ENCODE results near the gene PSPN. TPM values are rescaled to one million over a fixed set of nuclear protein-coding genes. Genes with fewer than 3 reads are reported as not detected.

Gene PSPN
- polyA plus RNA-seq, 1 donor (not counting 4 experiments of a cell fraction or from before 2014, with no cell fraction given): 0.33 TPM

GRCh38 chr19:6409346-6409745, 33.6 kb upstream of the PSPN start:
- no peak for TF ChIP-seq CTCF (optimal IDR thresholded peaks at IDR 0.05 in 1 of 3, IDR thresholded peaks at IDR 0.05 in 1 of 3, conservative IDR thresholded peaks at IDR 0.05 in 1 of 3; ENCODE audit: extremely low read depth in 1 of 3, insufficient read depth in 2 of 3, low read length in 3 of 3)
- no peak for TF ChIP-seq EZH2 (IDR thresholded peaks at IDR 0.05; ENCODE audit: low read length)
- peaks cover 4% of the 10 kb centered on the region in 2 experiments for H3K36me3 ChIP-seq (ENCODE audit: control insufficient read depth in 2 of 2, extremely low read depth in 1 of 2, insufficient read depth in 2 of 2, low read length in 2 of 2)

GRCh38 chr19:6406401-6406800, 30.7 kb upstream of the PSPN start:
- dilution Hi-C loops (cut with MboI; ENCODE audit: extremely low pct_ligation_motif_present, low sequenced_read_pairs): no loop called here
- Histone ChIP-seq H3K4me3 (ENCODE audit: control insufficient read depth in 2 of 3, extremely low read depth in 1 of 3, insufficient read depth in 2 of 3, low read depth in 1 of 3, low read length in 3 of 3) (no peak overlapping the region), H3K36me3 (ENCODE audit: control insufficient read depth in 2 of 2, extremely low read depth in 1 of 2, insufficient read depth in 2 of 2, low read length in 2 of 2) (no peaks in the 10 kb centered on the region), H3K79me2 (ENCODE audit: control insufficient read depth, insufficient read depth, low read length) (no peaks in the 10 kb centered on the region), H3K9me1 (ENCODE audit: control insufficient read depth, extremely low read depth, insufficient read depth, low read length) (no peaks in the 10 kb centered on the region), H4K20me1 (ENCODE audit: control insufficient read depth, extremely low read depth, insufficient read depth, low read length) (no peaks in the 10 kb centered on the region), H3K27ac (ENCODE audit: control insufficient read depth, insufficient read depth, low read length) (no peak overlapping the region), H3K9ac (ENCODE audit: control insufficient read depth, extremely low read depth, insufficient read depth, low read length) (no peak overlapping the region), H3K4me1 (ENCODE audit: control insufficient read depth, extremely low read depth, insufficient read depth, low read length) (no peaks in the 10 kb centered on the region), H3K4me2 (ENCODE audit: control insufficient read depth, extremely low read depth, insufficient read depth, low read depth, low read length) (no peak overlapping the region), H3K27me3 (ENCODE audit: control insufficient read depth, extremely low read depth, insufficient read depth, low read length) (no peaks in the 10 kb centered on the region), H2AFZ (ENCODE audit: control insufficient read depth, low read length) (no peak overlapping the region), H3K9me3 (ENCODE audit: control insufficient read depth, low read depth, low read length) (no peaks in the 10 kb centered on the region)
- FAIRE-seq (no peak), DNase-seq (ENCODE audit: low read depth, low spot score) (no peak)
- TF ChIP-seq CTCF (optimal IDR thresholded peaks at IDR 0.05 in 1 of 3, IDR thresholded peaks at IDR 0.05 in 1 of 3, conservative IDR thresholded peaks at IDR 0.05 in 1 of 3; ENCODE audit: extremely low read depth in 1 of 3, insufficient read depth in 2 of 3, low read length in 3 of 3) (no peak), EZH2 (IDR thresholded peaks at IDR 0.05; ENCODE audit: low read length) (no peak)

More at GRCh38 chr19:6409346-6409745, 33.6 kb upstream of the PSPN start:
- H3K9me1 ChIP-seq (ENCODE audit: control insufficient read depth, extremely low read depth, insufficient read depth, low read length): no peaks in the 10 kb centered on the region
- dilution Hi-C loops (cut with MboI; ENCODE audit: extremely low pct_ligation_motif_present, low sequenced_read_pairs): no loop called here
- H4K20me1 ChIP-seq (ENCODE audit: control insufficient read depth, extremely low read depth, insufficient read depth, low read length): no peaks in the 10 kb centered on the region
- H3K4me1 ChIP-seq (ENCODE audit: control insufficient read depth, extremely low read depth, insufficient read depth, low read length): no peaks in the 10 kb centered on the region
- H3K4me2 ChIP-seq (ENCODE audit: control insufficient read depth, extremely low read depth, insufficient read depth, low read depth, low read length): no peak overlapping the region
- no peak overlapping the region for H3K4me3 ChIP-seq (ENCODE audit: control insufficient read depth in 2 of 3, extremely low read depth in 1 of 3, insufficient read depth in 2 of 3, low read depth in 1 of 3, low read length in 3 of 3)
- no peaks in the 10 kb centered on the region for H3K9me3 ChIP-seq (ENCODE audit: control insufficient read depth, low read depth, low read length)
- no peaks in the 10 kb centered on the region for H3K27me3 ChIP-seq (ENCODE audit: control insufficient read depth, extremely low read depth, insufficient read depth, low read length)
- H3K9ac ChIP-seq (ENCODE audit: control insufficient read depth, extremely low read depth, insufficient read depth, low read length): no peak overlapping the region
- H3K27ac ChIP-seq (ENCODE audit: control insufficient read depth, insufficient read depth, low read length): no peak overlapping the region
- no peaks in the 10 kb centered on the region for H3K79me2 ChIP-seq (ENCODE audit: control insufficient read depth, insufficient read depth, low read length)
- DNase-seq (ENCODE audit: low read depth, low spot score) (no peak), FAIRE-seq (no peak)
- no peak overlapping the region for H2AFZ ChIP-seq (ENCODE audit: control insufficient read depth, low read length)

Data from keratinocyte (primary cell).